ENCODE data around the gene MARK2.

Gene MARK2

DNA sequence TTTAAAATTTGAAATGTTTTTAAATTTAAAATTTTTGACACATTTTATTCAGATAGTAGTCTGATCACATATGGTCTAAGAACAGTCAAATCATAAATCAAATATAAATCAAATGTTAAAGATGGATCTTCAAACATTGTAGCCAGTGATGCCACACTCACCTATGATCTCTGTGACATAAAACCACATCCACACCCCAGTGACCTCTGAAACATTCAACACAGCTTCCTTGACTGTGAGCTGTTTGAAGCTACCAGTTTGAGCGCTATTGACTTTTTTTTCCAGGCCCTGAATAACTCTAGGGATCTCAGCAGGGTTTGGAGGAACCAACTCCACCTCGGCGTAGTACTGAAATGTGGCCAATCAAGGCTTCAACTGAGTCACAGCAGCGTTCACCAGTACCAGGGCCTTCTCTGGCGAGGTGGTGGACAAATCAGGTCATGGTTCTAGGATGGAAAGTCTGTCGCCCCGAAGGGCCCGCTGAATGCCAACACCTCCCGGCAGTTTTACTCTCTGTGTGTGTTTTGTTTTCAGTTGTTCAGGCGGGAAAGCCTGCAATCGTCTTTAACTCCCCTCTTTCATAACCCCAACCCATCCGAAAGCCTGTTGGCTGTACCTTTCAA lies 4.3 kb upstream of the MARK2 start:
- H3K4me3 ChIP-seq (ENCODE audit: low read length): no peak overlapping the region
- TF ChIP-seq EZH2phosphoT487 (IDR thresholded peaks at IDR 0.05; ENCODE audit: borderline replicate concordance, low read length): no peak
- TF ChIP-seq, protein P1, sequence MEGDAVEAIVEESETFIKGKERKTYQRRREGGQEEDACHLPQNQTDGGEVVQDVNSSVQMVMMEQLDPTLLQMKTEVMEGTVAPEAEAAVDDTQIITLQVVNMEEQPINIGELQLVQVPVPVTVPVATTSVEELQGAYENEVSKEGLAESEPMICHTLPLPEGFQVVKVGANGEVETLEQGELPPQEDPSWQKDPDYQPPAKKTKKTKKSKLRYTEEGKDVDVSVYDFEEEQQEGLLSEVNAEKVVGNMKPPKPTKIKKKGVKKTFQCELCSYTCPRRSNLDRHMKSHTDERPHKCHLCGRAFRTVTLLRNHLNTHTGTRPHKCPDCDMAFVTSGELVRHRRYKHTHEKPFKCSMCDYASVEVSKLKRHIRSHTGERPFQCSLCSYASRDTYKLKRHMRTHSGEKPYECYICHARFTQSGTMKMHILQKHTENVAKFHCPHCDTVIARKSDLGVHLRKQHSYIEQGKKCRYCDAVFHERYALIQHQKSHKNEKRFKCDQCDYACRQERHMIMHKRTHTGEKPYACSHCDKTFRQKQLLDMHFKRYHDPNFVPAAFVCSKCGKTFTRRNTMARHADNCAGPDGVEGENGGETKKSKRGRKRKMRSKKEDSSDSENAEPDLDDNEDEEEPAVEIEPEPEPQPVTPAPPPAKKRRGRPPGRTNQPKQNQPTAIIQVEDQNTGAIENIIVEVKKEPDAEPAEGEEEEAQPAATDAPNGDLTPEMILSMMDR (IDR thresholded peaks at IDR 0.05; ENCODE audit: low read depth, low read length, poor library complexity, severe bottlenecking): no peak
- H3K79me2 ChIP-seq (ENCODE audit: control insufficient read depth, low read length): peaks cover 13% of the 10 kb centered on the region
- peaks cover 20% of the 10 kb centered on the region for H3K4me1 ChIP-seq (ENCODE audit: control insufficient read depth, low read length)
- H3K4me2 ChIP-seq (ENCODE audit: low read length): no peak overlapping the region
- no peak overlapping the region for H3K27ac ChIP-seq (ENCODE audit: low read depth, low read length)
- peaks cover 12% of the 10 kb centered on the region for H3K36me3 ChIP-seq (ENCODE audit: control insufficient read depth, low read length)
- H3K27me3 ChIP-seq (ENCODE audit: control insufficient read depth, low read length): no peaks in the 10 kb centered on the region
- no peaks in the 10 kb centered on the region for H3K9me2 ChIP-seq (replicated peaks; ENCODE audit: control insufficient read depth, low read length)
- no peaks in the 10 kb centered on the region for H4K20me1 ChIP-seq (ENCODE audit: control insufficient read depth, insufficient read depth, low read depth, low read length)
- peaks cover 5% of the 10 kb centered on the region for H3F3A ChIP-seq (ENCODE audit: control insufficient read depth, insufficient read depth)
- H3K9me3 ChIP-seq (ENCODE audit: control insufficient read depth, insufficient read depth, low read length): no peaks in the 10 kb centered on the region

- H3K4me2 ChIP-seq (ENCODE audit: low read length): no peak overlapping the region
- peaks cover 16% of the 10 kb centered on the region for H3K36me3 ChIP-seq (ENCODE audit: control insufficient read depth, low read length)
- H4K20me1 ChIP-seq (ENCODE audit: control insufficient read depth, insufficient read depth, low read depth, low read length): peaks cover 4% of the 10 kb centered on the region
- H3K9me3 ChIP-seq (ENCODE audit: control insufficient read depth, insufficient read depth, low read length): no peaks in the 10 kb centered on the region
- H3K27me3 ChIP-seq (ENCODE audit: control insufficient read depth, low read length): no peaks in the 10 kb centered on the region
- H3K79me2 ChIP-seq (ENCODE audit: control insufficient read depth, low read length): peaks cover 18% of the 10 kb centered on the region
- H3K4me3 ChIP-seq (ENCODE audit: low read length): no peak overlapping the region
- H3K4me1 ChIP-seq (ENCODE audit: control insufficient read depth, low read length): peaks cover 23% of the 10 kb centered on the region
- peaks cover 4% of the 10 kb centered on the region for H3F3A ChIP-seq (ENCODE audit: control insufficient read depth, insufficient read depth)
- no peaks in the 10 kb centered on the region for H3K9me2 ChIP-seq (replicated peaks; ENCODE audit: control insufficient read depth, low read length)
- no peak overlapping the region for H3K27ac ChIP-seq (ENCODE audit: low read depth, low read length)
- TF ChIP-seq EZH2phosphoT487 (IDR thresholded peaks at IDR 0.05; ENCODE audit: borderline replicate concordance, low read length): no peak
- TF ChIP-seq, protein P1 (IDR thresholded peaks at IDR 0.05; ENCODE audit: low read depth, low read length, poor library complexity, severe bottlenecking): no peak
These were observed 3.8 kb upstream of the MARK2 start for GRCh38 chr11:63835158-63835545.

GRCh38 chr11:63837027-63837688 lies 1.8 kb upstream of the MARK2 start:
- Histone ChIP-seq H3K79me2 (ENCODE audit: control insufficient read depth, low read length) (peaks cover 38% of the 10 kb centered on the region), H3K36me3 (ENCODE audit: control insufficient read depth, low read length) (peaks cover 36% of the 10 kb centered on the region), H3K4me3 (ENCODE audit: low read length) (no peak overlapping the region), H3K27ac (ENCODE audit: low read depth, low read length) (peak overlapping the region; percentile 67; the same call in 1 of the 2 replicates), H3K27me3 (ENCODE audit: control insufficient read depth, low read length) (no peaks in the 10 kb centered on the region), H3K4me2 (ENCODE audit: low read length) (peak overlapping the region; percentile 97), H3F3A (ENCODE audit: control insufficient read depth, insufficient read depth) (peaks cover 4% of the 10 kb centered on the region), H4K20me1 (ENCODE audit: control insufficient read depth, insufficient read depth, low read depth, low read length) (peaks cover 20% of the 10 kb centered on the region), H3K4me1 (ENCODE audit: control insufficient read depth, low read length) (peaks cover 39% of the 10 kb centered on the region), H3K9me3 (ENCODE audit: control insufficient read depth, insufficient read depth, low read length) (no peaks in the 10 kb centered on the region), H3K9me2 (replicated peaks; ENCODE audit: control insufficient read depth, low read length) (no peaks in the 10 kb centered on the region)
- TF ChIP-seq EZH2phosphoT487 (IDR thresholded peaks at IDR 0.05; ENCODE audit: borderline replicate concordance, low read length): no peak
- TF ChIP-seq, protein P1 (IDR thresholded peaks at IDR 0.05; ENCODE audit: low read depth, low read length, poor library complexity, severe bottlenecking): peak; percentile 94

Data from DOHH2 (cell line).